ENCODE measurements around the gene MVD. TPM values are rescaled to one million over a fixed set of nuclear protein-coding genes. Genes with fewer than 3 reads are reported as not detected.

Gene MVD
- total and polyA plus RNA-seq, 2 experiments from 2014 or later: 95.3 to 149 TPM

DNA sequence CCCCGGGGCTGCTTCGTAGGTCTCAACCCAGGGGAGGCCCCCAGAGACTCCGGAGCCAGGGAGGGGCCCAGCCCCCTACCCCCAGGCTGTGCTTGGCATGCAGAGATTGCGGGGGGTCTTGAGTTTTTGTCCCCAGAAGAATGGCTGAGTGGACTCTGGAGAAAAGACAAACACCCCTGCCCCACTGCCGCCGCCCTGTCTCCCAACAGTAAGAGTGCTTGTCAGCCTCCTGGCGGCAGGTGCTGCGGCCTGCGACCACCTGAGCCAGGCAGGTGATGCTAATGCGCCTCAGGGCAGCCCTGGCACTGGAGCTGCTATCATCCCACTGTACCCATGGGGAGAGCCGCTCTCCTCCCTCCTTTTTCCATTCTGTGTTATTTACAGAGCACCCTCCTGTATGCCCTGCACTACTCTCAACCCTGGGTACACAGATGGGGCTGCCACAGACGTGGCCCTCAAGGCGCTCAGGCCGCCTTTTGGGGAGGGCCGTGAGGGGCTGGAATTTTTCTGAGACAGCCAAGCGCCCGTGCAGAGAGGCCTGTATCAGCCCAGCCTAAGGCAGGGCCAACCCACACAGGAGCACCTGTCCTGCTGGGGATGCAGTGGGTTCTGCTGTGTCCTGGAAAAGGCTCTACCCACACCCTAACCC is 27.1 kb downstream of the MVD start:
- Histone ChIP-seq H3K4me3 (no peak overlapping the region), H3K4me1 (ENCODE audit: insufficient read depth) (peaks cover 25% of the 10 kb centered on the region), H3K4me2 (peak overlapping the region; percentile 91; the same call in 1 of the 2 replicates), H2AFZ (no peak overlapping the region), H3F3A (replicated peaks; ENCODE audit: low read depth) (0 out of 2 replicates have a peak, but pooled peaks cover 19% of the 10 kb centered on the region), H3K36me3 (ENCODE audit: insufficient read depth) (no peaks in the 10 kb centered on the region), H3K27me3 (ENCODE audit: insufficient read depth) (no peaks in the 10 kb centered on the region; the same call in 1 of the 2 replicates), H3K79me2 (replicated peaks; ENCODE audit: insufficient read depth) (no peaks in the 10 kb centered on the region), H3K9me2 (ENCODE audit: insufficient read depth) (no peaks in the 10 kb centered on the region), H4K20me1 (replicated peaks; ENCODE audit: insufficient read depth) (no peaks in the 10 kb centered on the region), H3K27ac (ENCODE audit: low read depth) (no peak overlapping the region)
- DNase-seq (ENCODE audit: low spot score) (no peak), ATAC-seq (no peak)
- H3K9me3 Mint-ChIP-seq: peaks cover 3% of the 10 kb centered on the region; the same call in 1 of the 3 replicates
- H3K27me3 Mint-ChIP-seq (ENCODE audit: insufficient read depth, low read depth, poor library complexity): peaks cover 25% of the 10 kb centered on the region
- TF ChIP-seq, protein P1, sequence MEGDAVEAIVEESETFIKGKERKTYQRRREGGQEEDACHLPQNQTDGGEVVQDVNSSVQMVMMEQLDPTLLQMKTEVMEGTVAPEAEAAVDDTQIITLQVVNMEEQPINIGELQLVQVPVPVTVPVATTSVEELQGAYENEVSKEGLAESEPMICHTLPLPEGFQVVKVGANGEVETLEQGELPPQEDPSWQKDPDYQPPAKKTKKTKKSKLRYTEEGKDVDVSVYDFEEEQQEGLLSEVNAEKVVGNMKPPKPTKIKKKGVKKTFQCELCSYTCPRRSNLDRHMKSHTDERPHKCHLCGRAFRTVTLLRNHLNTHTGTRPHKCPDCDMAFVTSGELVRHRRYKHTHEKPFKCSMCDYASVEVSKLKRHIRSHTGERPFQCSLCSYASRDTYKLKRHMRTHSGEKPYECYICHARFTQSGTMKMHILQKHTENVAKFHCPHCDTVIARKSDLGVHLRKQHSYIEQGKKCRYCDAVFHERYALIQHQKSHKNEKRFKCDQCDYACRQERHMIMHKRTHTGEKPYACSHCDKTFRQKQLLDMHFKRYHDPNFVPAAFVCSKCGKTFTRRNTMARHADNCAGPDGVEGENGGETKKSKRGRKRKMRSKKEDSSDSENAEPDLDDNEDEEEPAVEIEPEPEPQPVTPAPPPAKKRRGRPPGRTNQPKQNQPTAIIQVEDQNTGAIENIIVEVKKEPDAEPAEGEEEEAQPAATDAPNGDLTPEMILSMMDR (conservative IDR thresholded peaks at IDR 0.05; ENCODE audit: low read depth in 2 of 2): peak in 1 of 2 experiments; percentile 31; a peak in 1 of 4 replicates
- TF ChIP-seq, protein P2, sequence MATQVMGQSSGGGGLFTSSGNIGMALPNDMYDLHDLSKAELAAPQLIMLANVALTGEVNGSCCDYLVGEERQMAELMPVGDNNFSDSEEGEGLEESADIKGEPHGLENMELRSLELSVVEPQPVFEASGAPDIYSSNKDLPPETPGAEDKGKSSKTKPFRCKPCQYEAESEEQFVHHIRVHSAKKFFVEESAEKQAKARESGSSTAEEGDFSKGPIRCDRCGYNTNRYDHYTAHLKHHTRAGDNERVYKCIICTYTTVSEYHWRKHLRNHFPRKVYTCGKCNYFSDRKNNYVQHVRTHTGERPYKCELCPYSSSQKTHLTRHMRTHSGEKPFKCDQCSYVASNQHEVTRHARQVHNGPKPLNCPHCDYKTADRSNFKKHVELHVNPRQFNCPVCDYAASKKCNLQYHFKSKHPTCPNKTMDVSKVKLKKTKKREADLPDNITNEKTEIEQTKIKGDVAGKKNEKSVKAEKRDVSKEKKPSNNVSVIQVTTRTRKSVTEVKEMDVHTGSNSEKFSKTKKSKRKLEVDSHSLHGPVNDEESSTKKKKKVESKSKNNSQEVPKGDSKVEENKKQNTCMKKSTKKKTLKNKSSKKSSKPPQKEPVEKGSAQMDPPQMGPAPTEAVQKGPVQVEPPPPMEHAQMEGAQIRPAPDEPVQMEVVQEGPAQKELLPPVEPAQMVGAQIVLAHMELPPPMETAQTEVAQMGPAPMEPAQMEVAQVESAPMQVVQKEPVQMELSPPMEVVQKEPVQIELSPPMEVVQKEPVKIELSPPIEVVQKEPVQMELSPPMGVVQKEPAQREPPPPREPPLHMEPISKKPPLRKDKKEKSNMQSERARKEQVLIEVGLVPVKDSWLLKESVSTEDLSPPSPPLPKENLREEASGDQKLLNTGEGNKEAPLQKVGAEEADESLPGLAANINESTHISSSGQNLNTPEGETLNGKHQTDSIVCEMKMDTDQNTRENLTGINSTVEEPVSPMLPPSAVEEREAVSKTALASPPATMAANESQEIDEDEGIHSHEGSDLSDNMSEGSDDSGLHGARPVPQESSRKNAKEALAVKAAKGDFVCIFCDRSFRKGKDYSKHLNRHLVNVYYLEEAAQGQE (IDR thresholded peaks at IDR 0.05; ENCODE audit: unreplicated experiment): no peak
- TF ChIP-seq ZNF331 (CRISPR knock-in tag; IDR thresholded peaks at IDR 0.05; ENCODE audit: low read depth): no peak
- no peak for TF ChIP-seq ZNF114 (CRISPR knock-in tag; IDR thresholded peaks at IDR 0.05)
- no peak for TF ChIP-seq EZH2 (IDR thresholded peaks at IDR 0.05; ENCODE audit: low read depth, unreplicated experiment)
- H3K27ac Mint-ChIP-seq: no peak overlapping the region
- peak overlapping the region; percentile 50; the same call in 2 of the 3 replicates for H3K4me3 Mint-ChIP-seq
- peaks cover 14% of the 10 kb centered on the region; the same call in 2 of the 3 replicates for H3K36me3 Mint-ChIP-seq (ENCODE audit: low read depth)
- peaks cover 46% of the 10 kb centered on the region for H3K4me1 Mint-ChIP-seq

DNA sequence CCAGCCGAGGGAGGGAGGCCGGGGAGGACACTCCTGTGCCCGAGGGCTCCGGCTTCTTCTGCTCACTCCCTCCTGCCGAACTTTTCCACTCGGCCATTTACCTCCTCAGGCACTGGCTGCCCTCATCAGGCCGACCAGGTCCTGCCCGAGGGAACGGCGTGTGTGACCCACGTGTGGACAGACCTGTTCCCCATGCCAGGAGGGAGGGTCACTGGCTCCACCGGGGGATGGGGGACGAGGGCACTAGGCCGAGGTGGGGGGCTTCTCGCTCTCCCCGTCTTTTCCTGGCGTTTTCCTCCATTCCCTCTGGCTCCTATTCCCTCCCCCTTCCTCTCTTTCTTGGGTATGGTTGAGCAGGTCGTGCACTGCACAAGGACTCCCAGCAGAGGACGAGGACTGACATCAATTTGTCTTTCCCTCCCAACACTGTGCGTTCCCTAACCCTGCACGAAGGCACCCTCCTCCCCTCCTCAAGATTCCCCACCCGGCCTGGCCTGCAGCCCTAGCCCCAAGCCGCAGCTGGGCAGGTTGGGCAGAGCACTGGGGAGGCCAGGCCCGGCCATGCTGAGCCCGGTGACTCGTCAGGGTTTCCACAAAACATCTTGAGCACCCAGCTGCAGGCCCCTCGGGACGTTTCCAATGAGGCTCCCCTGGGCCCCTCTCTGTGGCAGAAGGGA is 27.8 kb downstream of the MVD start:
- peak overlapping the region; percentile 71 for H3K4me3 Mint-ChIP-seq
- H4K20me1 ChIP-seq (replicated peaks; ENCODE audit: insufficient read depth): no peaks in the 10 kb centered on the region
- no peak overlapping the region for H3K27ac ChIP-seq (ENCODE audit: low read depth)
- H2AFZ ChIP-seq: no peak overlapping the region
- H3K9me2 ChIP-seq (ENCODE audit: insufficient read depth): no peaks in the 10 kb centered on the region
- no peak overlapping the region for H3K27ac Mint-ChIP-seq
- H3K9me3 Mint-ChIP-seq: 0 out of 3 replicates have a peak, but pooled peaks cover under 1% of the 10 kb centered on the region
- H3K79me2 ChIP-seq (replicated peaks; ENCODE audit: insufficient read depth): no peaks in the 10 kb centered on the region
- ATAC-seq: no peak; the same call in 2 of the 3 replicates
- H3K36me3 ChIP-seq (ENCODE audit: insufficient read depth): 0 out of 2 replicates have a peak, but pooled peaks cover 2% of the 10 kb centered on the region
- peaks cover 40% of the 10 kb centered on the region for H3K4me1 Mint-ChIP-seq
- no peak for DNase-seq (ENCODE audit: low spot score)
- peak overlapping the region; percentile 89 for H3K4me3 ChIP-seq
- peaks cover 14% of the 10 kb centered on the region; the same call in 2 of the 3 replicates for H3K36me3 Mint-ChIP-seq (ENCODE audit: low read depth)
- H3K27me3 Mint-ChIP-seq (ENCODE audit: insufficient read depth, low read depth, poor library complexity): peaks cover 21% of the 10 kb centered on the region
- peaks cover 25% of the 10 kb centered on the region for H3K4me1 ChIP-seq (ENCODE audit: insufficient read depth)
- 0 out of 2 replicates have a peak, but pooled peaks cover 19% of the 10 kb centered on the region for H3F3A ChIP-seq (replicated peaks; ENCODE audit: low read depth)
- H3K27me3 ChIP-seq (ENCODE audit: insufficient read depth): no peaks in the 10 kb centered on the region; the same call in 1 of the 2 replicates
- peak overlapping the region; percentile 91 for H3K4me2 ChIP-seq
- TF ChIP-seq, protein P1 (conservative IDR thresholded peaks at IDR 0.05; ENCODE audit: low read depth in 2 of 2): peak in 1 of 2 experiments; percentile 2; a peak in 1 of 4 replicates
- TF ChIP-seq, protein P3, sequence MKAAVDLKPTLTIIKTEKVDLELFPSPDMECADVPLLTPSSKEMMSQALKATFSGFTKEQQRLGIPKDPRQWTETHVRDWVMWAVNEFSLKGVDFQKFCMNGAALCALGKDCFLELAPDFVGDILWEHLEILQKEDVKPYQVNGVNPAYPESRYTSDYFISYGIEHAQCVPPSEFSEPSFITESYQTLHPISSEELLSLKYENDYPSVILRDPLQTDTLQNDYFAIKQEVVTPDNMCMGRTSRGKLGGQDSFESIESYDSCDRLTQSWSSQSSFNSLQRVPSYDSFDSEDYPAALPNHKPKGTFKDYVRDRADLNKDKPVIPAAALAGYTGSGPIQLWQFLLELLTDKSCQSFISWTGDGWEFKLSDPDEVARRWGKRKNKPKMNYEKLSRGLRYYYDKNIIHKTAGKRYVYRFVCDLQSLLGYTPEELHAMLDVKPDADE (IDR thresholded peaks at IDR 0.05): no peak
- TF ChIP-seq ZNF114 (CRISPR knock-in tag; IDR thresholded peaks at IDR 0.05) (no peak), EZH2phosphoT487 (IDR thresholded peaks at IDR 0.05; ENCODE audit: unreplicated experiment) (no peak), JUNB (IDR thresholded peaks at IDR 0.05; ENCODE audit: unreplicated experiment) (no peak)
- TF ChIP-seq, protein P2 (IDR thresholded peaks at IDR 0.05; ENCODE audit: unreplicated experiment): no peak

Measured in GM23338 (cell line).